Activated CD4-positive, alpha-beta T cell treated with anti-CD3 and anti-CD28 coated beads, Interleukin-2, Interleukin-4, amounts not matched to agents 100 ng/mL and 50 ng/mL, durations not matched to agents 16 hours and 8 hours (primary cell): ENCODE measurements around the gene DNAH10.

Experiments used
- DNase-seq: peaks from one replicate; pipeline ENCODE4 v3.0.0-alpha.2; 2020; ENCODE audit warnings: low spot score

Gene DNAH10

DNA sequence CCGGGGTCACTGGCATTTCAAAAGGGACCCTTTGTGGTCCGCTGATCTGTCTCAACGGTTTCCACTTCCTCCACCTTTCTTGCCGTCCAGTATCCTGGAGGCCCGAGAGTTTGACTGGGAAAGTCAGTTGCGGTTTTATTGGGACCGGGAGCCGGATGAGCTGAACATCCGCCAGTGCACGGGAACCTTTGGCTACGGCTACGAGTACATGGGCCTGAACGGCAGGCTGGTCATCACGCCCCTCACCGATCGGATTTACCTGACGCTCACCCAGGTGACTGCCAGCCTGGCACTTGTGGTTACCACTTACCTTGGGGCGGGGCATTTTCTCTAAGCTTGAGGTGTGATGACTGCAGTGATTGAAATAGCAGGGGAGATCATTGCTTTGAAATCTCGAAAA lies 83.8 kb downstream of the DNAH10 start:
- DNase-seq = no peak

DNA sequence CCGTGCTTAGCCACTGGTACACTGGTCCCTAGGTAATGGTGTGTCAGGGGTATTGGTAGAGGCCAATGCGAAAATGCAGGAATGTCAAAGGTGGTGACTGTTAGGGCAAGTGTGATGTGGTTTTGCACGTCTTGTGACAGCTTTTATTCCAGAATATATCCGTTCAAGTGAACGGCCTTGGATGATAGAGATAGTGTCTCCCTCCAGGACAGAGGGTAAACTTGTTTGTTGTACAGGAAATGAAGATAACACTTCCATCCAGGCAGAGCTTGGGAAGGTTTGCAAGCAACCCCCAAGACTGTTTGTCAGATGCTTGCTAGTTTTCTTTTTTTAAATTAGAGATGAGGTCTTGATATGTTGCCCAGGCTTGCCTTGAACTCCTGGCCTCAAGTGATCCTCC lies 84.2 kb downstream of the DNAH10 start:
- DNase-seq = no peak

DNA sequence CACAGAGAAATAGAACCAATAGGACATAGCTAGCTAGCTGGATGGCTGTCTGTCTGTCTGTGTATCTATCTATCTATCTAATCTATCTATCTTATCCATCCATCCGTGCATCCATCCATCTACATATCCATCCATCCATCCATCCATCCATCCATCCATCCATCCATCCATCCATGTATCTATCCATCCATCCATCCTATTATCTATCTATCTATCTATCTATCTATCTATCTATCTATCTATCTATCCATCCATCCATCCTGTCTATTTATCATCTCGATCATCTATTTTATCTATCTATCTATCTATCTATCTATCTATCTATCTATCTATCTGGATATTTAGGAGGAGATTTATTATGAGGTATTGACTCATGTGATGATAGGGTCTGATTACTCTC lies 84.9 kb downstream of the DNAH10 start:
- no peak for DNase-seq

DNA sequence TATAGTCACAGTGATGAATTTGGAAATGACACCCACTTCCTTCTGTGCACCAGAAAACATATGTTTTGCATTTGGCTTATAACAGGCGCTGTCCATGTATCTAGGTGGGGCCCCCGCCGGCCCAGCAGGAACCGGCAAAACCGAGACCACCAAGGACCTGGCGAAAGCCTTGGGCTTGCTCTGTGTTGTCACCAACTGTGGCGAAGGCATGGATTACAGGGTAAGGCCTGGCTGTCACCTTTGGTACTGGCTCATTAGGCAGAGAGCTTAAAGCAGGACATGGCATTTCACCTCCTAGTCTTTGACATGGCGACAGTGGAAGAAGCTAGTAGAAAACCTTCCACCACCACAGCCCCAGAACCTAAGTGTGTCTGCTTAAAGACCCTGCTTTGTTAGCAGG lies 85.8 kb downstream of the DNAH10 start:
- DNase-seq = no peak

DNA sequence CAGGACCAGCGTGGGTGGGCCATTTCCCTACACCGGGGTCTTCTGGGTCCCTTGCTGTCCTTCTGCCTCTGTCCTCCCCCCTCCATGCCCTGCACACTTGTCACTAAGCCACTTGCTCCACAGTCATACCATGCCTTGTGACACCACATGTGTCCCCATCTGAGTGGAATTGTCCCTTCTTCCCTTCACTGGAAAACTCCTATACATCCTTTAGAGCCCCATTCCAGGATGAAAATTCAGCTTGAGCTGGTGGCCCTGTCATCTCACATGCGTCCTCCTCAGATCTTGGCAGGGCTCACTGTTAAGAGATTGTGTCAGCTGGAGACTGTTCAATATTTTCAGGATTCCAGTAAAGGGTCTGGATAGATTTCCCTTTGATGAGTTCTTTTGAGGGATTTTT lies 87.4 kb downstream of the DNAH10 start:
- no peak for DNase-seq

DNA sequence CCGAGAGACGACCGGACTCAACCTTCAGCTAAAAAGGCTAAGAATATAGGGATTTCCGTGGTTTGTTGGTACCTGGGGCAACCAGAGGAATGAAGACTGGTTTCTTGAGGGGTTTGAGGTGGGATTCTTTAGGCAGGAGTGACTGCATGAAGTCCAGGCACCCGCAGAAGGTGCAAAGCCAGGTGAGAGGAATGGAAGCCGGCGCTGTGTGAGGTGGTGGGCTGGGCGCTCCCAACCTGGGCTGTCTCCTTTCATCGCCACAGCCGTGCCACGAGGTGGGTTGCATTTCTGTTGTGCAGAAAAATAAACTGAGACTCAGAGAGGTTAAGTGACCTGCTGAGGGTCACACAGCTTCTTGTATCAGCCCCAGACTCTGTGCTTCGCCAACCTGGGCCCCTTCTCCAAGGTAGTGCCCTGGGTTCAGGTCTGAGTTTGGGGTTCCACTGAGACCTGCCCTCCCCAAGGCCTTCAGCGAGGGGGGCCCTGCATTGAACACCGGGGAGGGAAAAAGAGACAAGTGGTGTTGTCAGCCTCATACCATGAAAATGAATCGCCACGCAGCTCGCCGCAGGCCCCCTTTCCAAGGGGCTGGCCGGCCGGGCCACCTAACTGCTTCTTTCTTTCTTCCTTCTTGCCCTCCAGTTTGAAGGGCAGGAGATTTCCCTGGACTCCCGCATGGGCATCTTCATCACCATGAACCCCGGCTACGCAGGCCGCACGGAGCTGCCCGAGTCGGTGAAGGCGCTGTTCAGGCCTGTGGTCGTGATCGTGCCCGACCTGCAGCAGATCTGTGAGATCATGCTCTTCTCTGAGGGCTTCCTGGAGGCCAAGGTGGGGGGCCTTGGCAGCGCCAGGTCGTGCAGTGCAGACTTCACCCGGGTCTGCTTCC lies 88.4 kb downstream of the DNAH10 start:
- DNase-seq = no peak

DNA sequence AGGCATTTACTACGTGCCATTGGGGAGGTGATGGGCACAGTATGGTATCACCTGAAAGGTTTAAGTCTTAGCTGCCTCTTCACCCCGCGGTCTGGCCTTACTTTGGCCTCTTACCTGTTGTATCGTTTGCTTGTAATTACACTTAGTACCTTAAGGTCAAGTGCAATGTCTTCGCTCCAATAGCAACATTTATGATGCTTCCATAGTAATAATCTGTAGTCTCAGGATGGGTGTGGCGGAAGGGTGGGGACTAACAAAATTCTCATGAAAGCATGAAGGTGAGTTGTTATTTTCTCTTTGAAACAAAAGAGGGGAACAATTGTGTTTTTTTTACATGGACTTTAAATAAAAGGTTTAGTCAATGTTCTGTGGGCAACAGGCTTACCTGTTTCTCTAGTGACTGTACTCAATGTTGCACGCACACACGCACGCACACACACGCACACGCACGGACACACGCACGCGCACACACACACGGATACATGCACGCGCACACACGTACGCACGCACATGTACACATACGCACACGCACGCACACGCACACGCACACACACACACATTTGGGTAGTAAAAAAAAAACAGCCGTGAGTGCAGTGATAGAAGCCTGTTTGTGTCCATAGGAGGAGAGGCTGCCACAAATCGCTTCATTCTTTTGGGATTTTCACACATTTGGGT lies 91.4 kb downstream of the DNAH10 start:
- DNase-seq = no peak

DNA sequence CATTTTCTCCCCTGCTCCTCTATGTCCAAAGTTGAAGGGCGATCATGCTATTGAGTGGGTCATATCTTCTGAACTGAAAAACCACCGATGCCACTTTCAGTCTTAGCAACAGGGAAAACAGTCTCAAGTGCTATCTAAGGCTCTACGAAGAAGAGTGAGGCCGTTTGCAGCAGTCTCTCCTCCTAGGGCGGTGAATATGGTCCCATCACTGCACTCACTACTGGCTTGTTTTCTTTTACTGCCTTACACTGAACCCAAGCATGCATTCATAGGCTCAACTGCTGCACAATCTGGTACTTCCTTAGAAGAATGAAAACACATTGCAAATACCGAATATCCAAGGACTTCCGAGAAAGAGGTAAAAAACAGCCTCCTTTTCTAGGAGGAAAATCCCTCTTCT lies 92.1 kb downstream of the DNAH10 start:
- DNase-seq = no peak

DNA sequence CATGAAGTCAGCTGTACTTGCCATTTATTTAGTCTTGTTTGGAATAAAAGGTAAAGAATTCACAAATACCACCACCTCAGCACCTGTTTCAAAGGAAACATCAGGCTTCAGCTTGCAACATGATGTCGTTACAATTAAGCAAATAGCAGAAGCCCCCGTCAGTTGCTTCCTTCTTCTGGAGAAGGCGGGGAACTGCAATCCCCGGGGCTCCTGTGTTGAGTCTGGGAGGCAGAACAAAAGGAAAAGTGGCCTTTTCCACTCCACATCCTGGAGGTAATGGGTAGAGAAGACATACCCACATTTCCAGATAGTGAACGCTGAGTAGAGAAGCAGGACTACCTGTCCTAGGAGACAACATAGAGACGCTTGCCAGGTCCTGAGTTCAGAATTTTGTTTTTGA lies 92.8 kb downstream of the DNAH10 start:
- no peak for DNase-seq

DNA sequence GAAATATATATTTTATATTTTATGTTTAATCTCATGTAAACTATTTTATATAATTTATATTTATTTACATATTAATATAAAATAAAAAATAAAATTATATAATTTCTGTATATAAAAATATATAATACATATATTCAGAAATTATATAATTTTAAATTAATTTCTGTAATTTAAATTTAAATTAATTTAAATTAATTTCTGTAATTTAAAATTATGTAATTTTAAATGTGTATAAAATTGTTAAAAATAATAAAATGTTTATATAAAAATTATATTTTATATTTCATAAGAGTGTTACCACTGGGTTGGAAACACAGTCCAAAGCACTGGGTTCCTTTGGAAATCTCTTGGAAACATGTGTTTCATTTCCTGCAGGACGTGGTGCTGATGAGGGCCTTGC lies 94.6 kb downstream of the DNAH10 start:
- no peak for DNase-seq

DNA sequence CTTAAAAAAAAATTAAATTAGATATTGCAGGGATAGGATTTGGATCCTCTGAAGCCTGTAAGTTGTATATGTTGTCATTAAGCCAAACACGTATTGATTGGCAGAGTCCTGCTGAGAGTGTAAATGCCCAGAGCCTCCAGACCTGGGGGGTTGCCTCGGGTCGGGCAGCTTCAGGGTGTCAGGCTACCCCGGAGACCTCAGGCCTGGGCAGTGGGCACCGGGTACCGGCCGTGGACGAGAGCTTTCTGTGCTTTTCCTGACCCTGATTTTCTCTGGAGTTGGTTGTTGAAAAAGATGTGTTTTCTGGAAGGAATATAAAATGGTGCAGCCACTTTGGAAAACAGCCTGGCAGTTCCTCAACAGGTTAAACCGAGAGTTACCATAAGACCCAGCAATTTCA lies 96.1 kb downstream of the DNAH10 start:
- no peak for DNase-seq

DNA sequence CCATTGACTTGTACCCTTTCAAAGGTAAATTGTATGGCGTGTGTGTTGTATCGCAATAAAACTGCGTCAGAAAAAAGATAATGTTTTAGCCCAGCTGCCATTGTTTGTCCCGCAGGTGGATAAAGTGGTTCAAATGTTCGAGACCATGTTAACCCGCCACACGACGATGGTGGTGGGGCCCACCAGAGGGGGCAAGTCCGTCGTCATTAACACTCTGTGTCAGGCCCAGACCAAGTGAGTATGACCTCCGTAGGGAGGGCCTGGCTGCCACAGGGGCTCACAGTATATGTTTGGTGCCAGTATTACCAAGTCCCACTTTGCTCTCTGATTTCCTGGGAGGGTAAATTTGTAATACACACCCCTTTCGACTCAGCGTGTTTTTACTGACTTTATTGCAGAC lies 96.9 kb downstream of the DNAH10 start:
- DNase-seq = no peak

DNA sequence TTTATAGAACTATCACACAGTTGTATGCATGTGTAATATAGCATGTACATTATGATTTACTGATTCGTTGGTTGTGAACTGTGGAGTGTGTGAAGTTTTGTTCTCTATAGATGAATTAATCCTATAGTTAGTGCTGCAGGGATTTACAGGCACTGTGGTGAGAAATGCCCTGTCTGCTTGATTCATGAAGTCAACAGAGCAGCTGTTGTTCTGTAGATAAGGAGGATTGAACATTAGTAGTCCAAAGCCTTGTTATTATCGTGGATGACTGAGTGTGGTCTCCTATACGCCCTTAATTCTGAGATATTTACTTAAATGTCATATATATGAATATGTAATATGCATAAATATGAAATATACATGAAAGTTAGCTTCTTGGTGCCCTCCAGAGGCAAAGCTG lies 98.3 kb downstream of the DNAH10 start:
- no peak for DNase-seq

DNA sequence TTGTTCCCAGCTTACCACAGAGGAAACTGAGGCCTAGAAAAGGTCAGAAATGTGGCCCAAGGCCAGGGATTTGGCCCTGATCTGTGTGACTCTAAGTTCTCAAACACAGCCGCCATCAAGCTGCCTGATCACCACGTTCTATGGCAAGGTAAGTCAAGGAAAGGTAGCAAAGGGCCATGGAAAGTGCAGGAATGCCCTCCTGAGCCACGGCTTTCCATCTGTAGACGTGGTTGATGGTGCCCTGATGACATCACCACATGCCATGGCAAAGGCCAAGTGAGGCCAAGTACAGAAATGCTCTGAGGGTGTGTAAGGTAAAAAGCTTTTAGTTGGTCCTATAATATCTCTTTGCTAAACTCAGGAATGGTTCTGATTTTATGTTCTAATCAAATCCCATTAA lies 99.3 kb downstream of the DNAH10 start:
- DNase-seq = no peak

DNA sequence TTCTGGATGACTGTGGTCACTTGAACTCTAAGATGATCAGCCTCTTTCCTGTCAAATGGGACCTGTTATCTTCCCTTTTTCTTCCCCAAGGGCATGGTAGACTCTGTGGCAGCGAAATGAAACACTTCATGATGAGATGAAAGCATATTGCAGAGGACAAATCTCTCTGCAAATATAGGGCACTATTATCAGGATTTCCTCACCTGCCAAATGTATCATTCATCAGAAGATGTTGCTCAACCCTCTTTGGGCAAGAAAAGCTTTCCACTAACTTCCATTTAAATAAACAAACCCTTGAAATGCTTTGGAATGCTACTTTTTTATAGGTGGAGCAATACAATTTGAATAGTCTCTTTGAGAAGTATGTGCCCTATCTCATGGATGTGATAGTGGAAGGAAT lies 105.0 kb downstream of the DNAH10 start:
- no peak for DNase-seq

DNA sequence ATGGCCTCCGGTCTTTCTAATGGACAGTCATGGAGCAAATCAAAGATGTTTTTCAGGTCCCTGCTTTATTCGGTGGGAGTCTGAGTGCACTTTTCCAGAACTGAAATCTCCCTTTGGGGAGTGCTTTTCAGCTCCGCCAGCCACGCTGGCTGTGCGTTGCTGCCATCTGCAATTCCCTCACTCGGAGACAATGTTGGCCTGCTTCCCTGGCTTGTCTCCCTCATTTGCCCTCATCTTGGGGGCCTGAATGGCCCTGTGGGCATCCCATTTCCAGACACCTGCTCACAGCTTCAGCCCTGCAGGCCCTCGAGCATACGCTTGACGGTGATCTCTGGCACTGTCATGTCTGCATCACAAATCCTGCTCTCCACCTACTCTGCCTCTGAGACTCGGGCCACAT lies 106.7 kb downstream of the DNAH10 start:
- no peak for DNase-seq

DNA sequence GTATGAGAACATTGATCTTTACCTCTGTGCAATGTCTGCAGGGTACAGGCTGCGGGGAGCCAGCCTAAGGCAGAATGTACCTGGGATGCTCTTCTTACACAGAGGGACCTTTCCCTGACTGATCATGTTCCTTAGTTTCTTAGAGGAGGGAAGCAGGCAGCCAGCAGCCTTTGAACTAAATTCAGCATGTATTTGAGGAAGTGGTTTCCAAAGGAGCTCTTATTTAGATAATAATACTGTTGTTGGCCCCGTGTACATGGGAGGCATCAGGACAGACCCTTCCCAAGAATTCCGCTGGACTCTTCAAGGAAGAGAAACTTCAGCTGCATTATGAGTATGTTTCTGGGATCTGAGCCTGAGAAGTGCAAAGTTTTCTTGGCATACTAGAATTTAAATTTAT lies 111.7 kb downstream of the DNAH10 start:
- no peak for DNase-seq

DNA sequence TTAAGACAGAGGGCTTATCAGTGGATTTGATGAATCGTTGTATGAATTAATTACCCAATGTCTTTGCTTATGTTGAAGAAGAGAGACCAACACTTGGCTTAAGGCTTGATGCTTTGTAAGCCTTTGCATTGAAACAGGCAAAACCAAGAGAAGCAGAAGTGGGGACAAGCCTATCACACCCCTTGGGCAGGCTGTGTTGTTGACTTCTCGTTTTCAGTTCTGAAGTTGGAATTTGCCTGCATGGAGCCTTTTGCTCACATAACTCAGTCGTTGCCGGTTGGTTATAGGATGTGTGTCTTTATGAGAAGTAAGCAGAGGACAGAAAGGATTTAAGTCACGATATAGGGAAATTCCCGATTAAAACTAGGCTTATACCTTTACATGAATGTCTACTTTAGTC lies 115.9 kb downstream of the DNAH10 start:
- no peak for DNase-seq

DNA sequence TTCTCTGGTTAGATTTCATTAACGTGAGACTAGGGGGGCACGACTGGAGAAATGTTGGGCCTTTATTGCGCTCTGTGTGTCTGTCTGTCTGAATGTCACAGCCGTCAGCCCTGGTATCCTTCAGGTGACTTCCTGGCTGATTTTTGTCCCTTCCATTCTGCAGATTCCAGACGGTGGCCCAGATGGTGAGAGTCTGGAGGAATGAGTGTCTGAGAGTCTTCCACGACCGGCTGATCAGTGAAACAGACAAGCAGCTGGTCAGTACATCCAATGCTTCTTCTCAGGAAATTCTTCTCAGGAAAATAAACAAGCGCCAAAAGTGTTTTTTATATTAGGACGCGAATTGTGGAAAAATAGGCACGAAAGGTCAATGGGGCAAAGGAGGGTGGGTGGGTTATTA lies 117.0 kb downstream of the DNAH10 start:
- DNase-seq = no peak

DNA sequence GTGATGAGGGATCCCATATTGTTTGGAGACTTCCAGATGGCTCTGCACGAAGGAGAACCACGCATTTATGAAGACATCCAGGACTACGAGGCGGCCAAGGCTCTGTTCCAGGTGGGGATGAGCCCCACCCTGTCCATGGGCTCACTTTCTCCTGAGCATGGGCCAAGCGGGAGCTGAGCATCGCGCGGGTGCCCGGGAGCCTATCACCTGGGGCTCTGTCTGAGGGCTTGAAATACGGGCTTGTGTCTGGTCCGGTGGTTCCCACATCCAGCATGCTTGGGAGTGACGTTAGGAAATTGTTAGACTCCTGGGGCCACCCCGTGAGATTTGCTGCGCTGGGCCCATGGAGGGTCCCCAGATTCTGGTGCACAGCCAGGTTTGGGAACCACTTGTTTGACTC lies 117.6 kb downstream of the DNAH10 start:
- DNase-seq = no peak

DNA sequence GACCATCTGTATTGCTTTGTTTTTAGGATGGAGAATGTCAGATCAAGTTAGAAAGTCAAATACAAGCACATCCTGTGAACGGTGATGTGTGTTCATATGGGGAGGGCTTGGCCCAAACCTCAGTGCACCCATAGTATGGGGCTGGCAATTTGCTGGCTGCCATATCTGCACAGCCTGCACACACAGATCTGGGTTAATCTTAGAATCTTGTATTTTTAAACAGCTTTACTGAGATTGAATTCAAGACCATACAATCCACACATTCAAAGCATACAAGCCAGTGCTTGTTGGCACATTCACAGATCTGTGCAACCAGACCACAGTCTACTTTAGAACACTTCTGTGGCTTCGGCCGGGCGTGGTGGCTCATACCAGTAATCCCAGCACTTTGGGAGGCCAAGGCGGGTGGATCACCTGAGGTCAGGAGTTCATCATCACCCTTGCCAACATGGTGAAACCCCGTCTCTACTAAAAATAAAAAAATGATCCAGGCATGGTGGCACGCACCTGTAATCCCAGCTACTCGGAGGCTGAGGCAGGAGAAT lies 120.1 kb downstream of the DNAH10 start:
- no peak for DNase-seq

DNA sequence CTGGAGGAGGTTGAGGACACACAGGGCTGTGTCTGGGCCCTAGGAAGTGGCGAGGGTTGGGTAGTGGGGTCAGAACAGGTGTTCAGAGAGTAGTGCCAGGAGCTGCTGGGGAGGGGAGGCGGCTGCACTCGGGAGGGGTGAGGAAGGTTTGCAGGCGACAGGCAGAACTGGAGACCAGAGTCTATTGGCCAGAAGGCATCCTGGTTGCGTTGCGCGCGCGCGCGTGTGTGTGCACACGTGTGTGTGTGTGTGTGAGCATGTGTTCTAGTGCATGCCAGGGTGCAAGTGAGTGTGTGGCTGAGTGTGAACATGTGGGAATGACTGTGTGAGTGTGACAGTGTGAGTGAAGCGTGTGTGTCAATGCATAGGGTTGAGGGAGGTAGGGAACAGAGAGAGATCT lies 124.2 kb downstream of the DNAH10 start:
- no peak for DNase-seq

DNA sequence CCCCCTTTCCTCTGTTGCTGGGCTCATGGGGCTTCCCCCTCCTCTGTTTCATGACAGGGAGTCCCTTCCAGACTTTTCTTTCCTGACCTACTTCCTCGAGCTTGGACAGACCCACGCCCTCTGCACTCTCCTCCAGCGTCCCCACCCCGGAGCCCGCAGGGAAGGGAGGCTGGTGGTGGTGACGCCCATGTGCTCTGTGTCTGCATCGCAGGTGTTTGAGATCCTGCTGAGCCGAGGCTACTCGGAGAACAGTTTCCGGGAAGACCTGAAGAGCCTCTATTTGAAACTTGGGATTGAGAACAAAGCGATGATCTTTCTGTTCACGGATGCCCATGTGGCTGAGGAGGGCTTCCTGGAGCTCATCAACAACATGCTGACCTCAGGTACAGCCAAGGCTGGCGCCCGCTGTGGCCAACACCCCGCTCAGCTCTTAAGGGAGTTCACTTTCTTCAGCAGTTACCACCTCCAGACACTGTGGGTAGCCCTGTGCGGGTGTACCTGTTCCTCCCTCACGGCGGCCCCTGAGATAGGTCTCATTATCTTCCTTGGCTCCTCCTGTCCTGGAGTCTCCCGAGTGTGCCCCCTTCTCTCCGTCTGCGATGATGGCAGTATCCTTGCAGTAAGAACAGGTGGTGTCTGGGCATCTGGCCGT lies 125.0 kb downstream of the DNAH10 start:
- no peak for DNase-seq
